ENCODE data around the gene TSPAN9.

DNA sequence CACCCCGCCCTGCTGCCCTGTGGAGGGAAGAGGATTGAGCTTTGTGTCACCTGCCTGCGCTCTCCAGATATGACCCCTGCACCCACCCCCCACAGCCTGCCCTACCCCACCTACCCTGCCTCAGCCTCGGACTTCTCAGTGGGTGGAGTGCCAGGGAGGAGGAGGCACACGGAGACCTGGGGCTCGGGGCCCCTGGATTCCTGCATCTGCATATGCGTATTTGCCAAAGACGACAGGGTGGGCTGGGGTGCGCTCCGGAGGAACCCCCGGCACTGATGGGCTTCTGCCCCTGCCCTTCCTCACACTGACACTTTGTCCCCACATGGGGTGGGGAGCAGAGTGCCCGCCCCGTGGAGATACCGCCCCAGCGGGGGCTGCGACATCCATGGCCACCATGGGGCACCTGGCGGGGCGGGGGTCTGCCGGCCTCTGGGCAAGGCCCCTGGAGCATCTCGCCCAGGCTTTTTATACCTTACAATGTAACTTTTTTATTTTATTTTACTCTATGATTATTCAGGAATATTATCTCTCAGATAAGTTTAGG lies 206.0 kb downstream of the TSPAN9 start:
- no peak for TF ChIP-seq CTCF (IDR thresholded peaks at IDR 0.05)
- no peak for TF ChIP-seq POLR2A (IDR thresholded peaks at IDR 0.05)

Measured in tibial nerve (tissue), 3 donors.